ENCODE data around the gene ARID3A.
"Not testable (repeated sequence)": the region's sequence is repeated elsewhere in the genome, so short reads cannot be mapped to it uniquely, and the experiment has no call there.

Gene ARID3A

GRCh38 chr19:925526-926322, at the start of gene ARID3A:
ARID3A (plus strand) TSS chr19:926035; CDS start chr19:929529, 3,494 bp downstream.
- in situ Hi-C loops (cut with HindIII; ENCODE audit: low sequenced_read_pairs) = no loop called here

- in situ Hi-C loops (cut with HindIII; ENCODE audit: low sequenced_read_pairs) = no loop called here
These were observed 49.7 kb upstream of the ARID3A start for GRCh38 chr19:876089-876488.

- in situ Hi-C loops (cut with HindIII; ENCODE audit: low sequenced_read_pairs) = no loop called here
These were observed 49.0 kb upstream of the ARID3A start for GRCh38 chr19:876780-877314.

GRCh38 chr19:877992-878660, 47.7 kb upstream of the ARID3A start:
- in situ Hi-C loops (cut with HindIII; ENCODE audit: low sequenced_read_pairs) = not testable (repeated sequence)

- in situ Hi-C loops (cut with HindIII; ENCODE audit: low sequenced_read_pairs) = not testable (repeated sequence)
These were observed 46.9 kb upstream of the ARID3A start for GRCh38 chr19:878751-879561.

GRCh38 chr19:879711-880438, 46.0 kb upstream of the ARID3A start:
- in situ Hi-C loops (cut with HindIII; ENCODE audit: low sequenced_read_pairs) = no loop called here

- in situ Hi-C loops (cut with HindIII; ENCODE audit: low sequenced_read_pairs) = no loop called here
These were observed 44.3 kb upstream of the ARID3A start for GRCh38 chr19:881385-882071.

- in situ Hi-C loops (cut with HindIII; ENCODE audit: low sequenced_read_pairs) = no loop called here
These were observed 42.9 kb upstream of the ARID3A start for GRCh38 chr19:882871-883497.

GRCh38 chr19:883661-884211, 42.1 kb upstream of the ARID3A start:
- in situ Hi-C loops (cut with HindIII; ENCODE audit: low sequenced_read_pairs) = no loop called here

GRCh38 chr19:884420-885211, 41.2 kb upstream of the ARID3A start:
- in situ Hi-C loops (cut with HindIII; ENCODE audit: low sequenced_read_pairs) = no loop called here

GRCh38 chr19:885536-886224, 40.2 kb upstream of the ARID3A start:
- in situ Hi-C loops (cut with HindIII; ENCODE audit: low sequenced_read_pairs) = no loop called here

- in situ Hi-C loops (cut with HindIII; ENCODE audit: low sequenced_read_pairs) = no loop called here
These were observed 38.8 kb upstream of the ARID3A start for GRCh38 chr19:887072-887471.

- in situ Hi-C loops (cut with HindIII; ENCODE audit: low sequenced_read_pairs) = no loop called here
These were observed 38.2 kb upstream of the ARID3A start for GRCh38 chr19:887599-887998.

GRCh38 chr19:888581-889385, 37.1 kb upstream of the ARID3A start:
- in situ Hi-C loops (cut with HindIII; ENCODE audit: low sequenced_read_pairs) = no loop called here

GRCh38 chr19:889662-890295, 36.1 kb upstream of the ARID3A start:
- in situ Hi-C loops (cut with HindIII; ENCODE audit: low sequenced_read_pairs) = no loop called here

GRCh38 chr19:890831-891230, 35.0 kb upstream of the ARID3A start:
- in situ Hi-C loops (cut with HindIII; ENCODE audit: low sequenced_read_pairs) = no loop called here

Measured in endothelial cell of hepatic sinusoid (primary cell).